ENCODE results near the gene AGAP3.

Gene AGAP3

DNA sequence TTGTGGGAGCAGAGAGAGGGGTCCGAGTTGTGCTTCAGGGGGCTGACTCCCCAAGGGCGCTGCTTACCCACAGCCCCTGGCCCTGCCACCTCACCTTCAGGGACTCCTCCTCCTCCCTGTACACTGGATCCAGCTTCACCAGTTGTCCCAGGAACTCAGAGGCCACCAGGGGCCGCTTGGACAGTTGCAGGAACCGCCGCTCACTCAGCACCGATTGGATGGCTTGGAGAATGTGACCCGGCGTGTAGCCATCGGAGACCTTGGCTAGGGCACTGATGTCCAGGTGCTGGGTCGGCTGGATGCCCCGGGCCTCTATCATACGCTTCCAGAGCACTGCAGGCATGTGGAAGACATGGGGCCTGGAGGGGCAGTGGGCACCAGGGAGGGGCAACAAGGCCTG lies 105.3 kb downstream of the AGAP3 start:
- DNase-seq (ENCODE audit: extremely low read depth, low read depth), result no peak
- TF ChIP-seq, protein P1, sequence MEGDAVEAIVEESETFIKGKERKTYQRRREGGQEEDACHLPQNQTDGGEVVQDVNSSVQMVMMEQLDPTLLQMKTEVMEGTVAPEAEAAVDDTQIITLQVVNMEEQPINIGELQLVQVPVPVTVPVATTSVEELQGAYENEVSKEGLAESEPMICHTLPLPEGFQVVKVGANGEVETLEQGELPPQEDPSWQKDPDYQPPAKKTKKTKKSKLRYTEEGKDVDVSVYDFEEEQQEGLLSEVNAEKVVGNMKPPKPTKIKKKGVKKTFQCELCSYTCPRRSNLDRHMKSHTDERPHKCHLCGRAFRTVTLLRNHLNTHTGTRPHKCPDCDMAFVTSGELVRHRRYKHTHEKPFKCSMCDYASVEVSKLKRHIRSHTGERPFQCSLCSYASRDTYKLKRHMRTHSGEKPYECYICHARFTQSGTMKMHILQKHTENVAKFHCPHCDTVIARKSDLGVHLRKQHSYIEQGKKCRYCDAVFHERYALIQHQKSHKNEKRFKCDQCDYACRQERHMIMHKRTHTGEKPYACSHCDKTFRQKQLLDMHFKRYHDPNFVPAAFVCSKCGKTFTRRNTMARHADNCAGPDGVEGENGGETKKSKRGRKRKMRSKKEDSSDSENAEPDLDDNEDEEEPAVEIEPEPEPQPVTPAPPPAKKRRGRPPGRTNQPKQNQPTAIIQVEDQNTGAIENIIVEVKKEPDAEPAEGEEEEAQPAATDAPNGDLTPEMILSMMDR (IDR thresholded peaks at IDR 0.05; ENCODE audit: low read depth, low read length), result no peak

- TF ChIP-seq, protein P1 (IDR thresholded peaks at IDR 0.05; ENCODE audit: low read depth, low read length), result no peak
- DNase-seq (ENCODE audit: extremely low read depth, low read depth), result no peak
These were observed 105.8 kb downstream of the AGAP3 start for GRCh38 chr7:151192002-151192539.

GRCh38 chr7:151193203-151193978 lies 107.1 kb downstream of the AGAP3 start:
- TF ChIP-seq, protein P1 (IDR thresholded peaks at IDR 0.05; ENCODE audit: low read depth, low read length), result no peak
- no peak for DNase-seq (ENCODE audit: extremely low read depth, low read depth)

Data from AG09319 (cell line).